HAP-1 (cell line): ENCODE results near the gene BMF.

Experiments
- DNase-seq, 2 experiments: peaks; one replicate each; pipeline ENCODE4 v3.0.0-alpha.2; 2016 to 2020; ENCODE audit warnings: low spot score in 2 of 2
- H3K27me3 ChIP-seq: fragments of 250-450 bp; sonication (Bioruptor Pico); 2 replicates; pipeline ENCODE4 v1.5.1; 2020; ENCODE audit warnings: low read depth, mild to moderate bottlenecking, moderate library complexity
- H3K36me3 ChIP-seq: fragments of 250-450 bp; sonication (Bioruptor Pico); replicated peaks from 2 replicates; pipeline ENCODE4 v1.5.1; 2020; ENCODE audit warnings: mild to moderate bottlenecking
- H3K4me1 ChIP-seq: fragments of 250-450 bp; sonication (Bioruptor Pico); 2 replicates; pipeline ENCODE4 v1.5.1; 2020; ENCODE audit warnings: mild to moderate bottlenecking
- H3K4me3 ChIP-seq: fragments of 250-450 bp; sonication (Bioruptor Pico); 2 replicates; pipeline ENCODE4 v1.5.1; 2020; ENCODE audit warnings: mild to moderate bottlenecking, moderate library complexity
- H3K9me3 ChIP-seq: fragments of 250-450 bp; sonication (Bioruptor Pico); 2 replicates; pipeline ENCODE4 v1.5.1; 2020; ENCODE audit warnings: mild to moderate bottlenecking, moderate library complexity
- in situ Hi-C: fragments of 300-500 bp; cut with MboI; formaldehyde crosslinking; loops from 3 replicates; pipeline ENCODE4 v1.14.3; 2020; ENCODE audit warnings: low sequenced_read_pairs, inconsistent platforms, mixed read lengths

BMF gene

GRCh38 chr15:40053831-40054604 lies 54.7 kb downstream of the BMF start:
- H3K36me3 ChIP-seq: no peaks in the 10 kb centered on the region
- DNase-seq: no peak
- H3K4me3 ChIP-seq: no peak overlapping the region
- no peaks in the 10 kb centered on the region for H3K9me3 ChIP-seq
- no peaks in the 10 kb centered on the region for H3K27me3 ChIP-seq
- in situ Hi-C loops: no loop called here
- no peaks in the 10 kb centered on the region for H3K4me1 ChIP-seq

- Histone ChIP-seq H3K4me3 (no peak overlapping the region), H3K27me3 (no peaks in the 10 kb centered on the region), H3K9me3 (no peaks in the 10 kb centered on the region), H3K4me1 (no peaks in the 10 kb centered on the region), H3K36me3 (no peaks in the 10 kb centered on the region)
- DNase-seq: no peak
- in situ Hi-C loops: no loop called here
These were observed 55.4 kb downstream of the BMF start for GRCh38 chr15:40053079-40053830.

- DNase-seq: no peak
- in situ Hi-C loops: no loop called here
- Histone ChIP-seq H3K9me3 (no peaks in the 10 kb centered on the region), H3K4me1 (no peaks in the 10 kb centered on the region), H3K36me3 (no peaks in the 10 kb centered on the region), H3K27me3 (no peaks in the 10 kb centered on the region), H3K4me3 (no peak overlapping the region)
These were observed 56.1 kb downstream of the BMF start for GRCh38 chr15:40052604-40053003.

GRCh38 chr15:40051616-40052415 lies 56.9 kb downstream of the BMF start:
- Histone ChIP-seq H3K4me3 (no peak overlapping the region), H3K4me1 (no peaks in the 10 kb centered on the region), H3K27me3 (no peaks in the 10 kb centered on the region), H3K36me3 (peaks cover 4% of the 10 kb centered on the region; the same call in 1 of the 2 replicates), H3K9me3 (no peaks in the 10 kb centered on the region)
- no peak for DNase-seq
- in situ Hi-C loops: no loop called here

GRCh38 chr15:40050788-40051470 lies 57.8 kb downstream of the BMF start:
- H3K4me1 ChIP-seq: no peaks in the 10 kb centered on the region; the same call in 1 of the 2 replicates
- H3K4me3 ChIP-seq: no peak overlapping the region
- no peaks in the 10 kb centered on the region for H3K27me3 ChIP-seq
- peak; percentile 15 to 42 for DNase-seq
- in situ Hi-C loops: no loop called here
- no peaks in the 10 kb centered on the region for H3K9me3 ChIP-seq
- peaks cover 10% of the 10 kb centered on the region; the same call in 1 of the 2 replicates for H3K36me3 ChIP-seq

- H3K27me3 ChIP-seq: no peaks in the 10 kb centered on the region
- in situ Hi-C loops: loop anchor here (5.0 to 10.0 kb wide), 4 partner anchors 58 to 226 kb away; partner anchors contain the start of genes BMF and BUB1B
- peaks cover 10% of the 10 kb centered on the region for H3K4me1 ChIP-seq
These were observed 59.7 kb downstream of the BMF start for GRCh38 chr15:40048926-40049475.

GRCh38 chr15:40048211-40048792 lies 60.4 kb downstream of the BMF start:
- Histone ChIP-seq H3K9me3 (no peaks in the 10 kb centered on the region), H3K4me3 (no peak overlapping the region), H3K36me3 (peaks cover 10% of the 10 kb centered on the region; the same call in 1 of the 2 replicates), H3K4me1 (peaks cover 10% of the 10 kb centered on the region), H3K27me3 (no peaks in the 10 kb centered on the region)
- DNase-seq: no peak
- in situ Hi-C loops: loop anchor here (5.0 to 10.0 kb wide), 4 partner anchors 59 to 226 kb away; partner anchors contain the start of genes BMF and BUB1B

More at GRCh38 chr15:40048926-40049475, 59.7 kb downstream of the BMF start:
- no peak for DNase-seq
- Histone ChIP-seq H3K9me3 (no peaks in the 10 kb centered on the region), H3K4me3 (no peak overlapping the region), H3K36me3 (peaks cover 10% of the 10 kb centered on the region; the same call in 1 of the 2 replicates)

GRCh38 chr15:40047415-40048210 lies 61.1 kb downstream of the BMF start:
- no peaks in the 10 kb centered on the region for H3K9me3 ChIP-seq
- H3K4me1 ChIP-seq: peaks cover 10% of the 10 kb centered on the region
- DNase-seq: peak in 1 of 2 experiments; percentile 41
- no peaks in the 10 kb centered on the region for H3K27me3 ChIP-seq
- H3K36me3 ChIP-seq: peaks cover 10% of the 10 kb centered on the region; the same call in 1 of the 2 replicates
- no peak overlapping the region for H3K4me3 ChIP-seq
- in situ Hi-C loops: loop anchor here (5.0 to 10.0 kb wide), 4 partner anchors 60 to 227 kb away; partner anchors contain the start of genes BMF and BUB1B

- Histone ChIP-seq H3K36me3 (peaks cover 10% of the 10 kb centered on the region; the same call in 1 of the 2 replicates), H3K4me3 (no peak overlapping the region), H3K4me1 (peaks cover 10% of the 10 kb centered on the region), H3K27me3 (no peaks in the 10 kb centered on the region), H3K9me3 (no peaks in the 10 kb centered on the region)
- DNase-seq: no peak
- in situ Hi-C loops: loop anchor here (5.0 to 10.0 kb wide), 4 partner anchors 60 to 228 kb away; partner anchors contain the start of genes BMF and BUB1B
These were observed 61.8 kb downstream of the BMF start for GRCh38 chr15:40046721-40047414.

GRCh38 chr15:40045572-40046217 lies 63.0 kb downstream of the BMF start:
- in situ Hi-C loops: loop anchor here (5.0 to 10.0 kb wide), 4 partner anchors 62 to 229 kb away; partner anchors contain the start of genes BMF and BUB1B
- Histone ChIP-seq H3K4me1 (peaks cover 10% of the 10 kb centered on the region), H3K4me3 (no peak overlapping the region), H3K27me3 (no peaks in the 10 kb centered on the region), H3K36me3 (peaks cover 10% of the 10 kb centered on the region; the same call in 1 of the 2 replicates), H3K9me3 (no peaks in the 10 kb centered on the region)
- peak; percentile 54 to 74 for DNase-seq
